Measurements from ENCODE around the gene CHAD.
"Not testable (repeated sequence)": the region's sequence is repeated elsewhere in the genome, so short reads cannot be mapped to it uniquely, and the experiment has no call there.

Gene CHAD

GRCh38 chr17:50452630-50453300 is 15.9 kb downstream of the CHAD start:
- no peak for DNase-seq

DNA sequence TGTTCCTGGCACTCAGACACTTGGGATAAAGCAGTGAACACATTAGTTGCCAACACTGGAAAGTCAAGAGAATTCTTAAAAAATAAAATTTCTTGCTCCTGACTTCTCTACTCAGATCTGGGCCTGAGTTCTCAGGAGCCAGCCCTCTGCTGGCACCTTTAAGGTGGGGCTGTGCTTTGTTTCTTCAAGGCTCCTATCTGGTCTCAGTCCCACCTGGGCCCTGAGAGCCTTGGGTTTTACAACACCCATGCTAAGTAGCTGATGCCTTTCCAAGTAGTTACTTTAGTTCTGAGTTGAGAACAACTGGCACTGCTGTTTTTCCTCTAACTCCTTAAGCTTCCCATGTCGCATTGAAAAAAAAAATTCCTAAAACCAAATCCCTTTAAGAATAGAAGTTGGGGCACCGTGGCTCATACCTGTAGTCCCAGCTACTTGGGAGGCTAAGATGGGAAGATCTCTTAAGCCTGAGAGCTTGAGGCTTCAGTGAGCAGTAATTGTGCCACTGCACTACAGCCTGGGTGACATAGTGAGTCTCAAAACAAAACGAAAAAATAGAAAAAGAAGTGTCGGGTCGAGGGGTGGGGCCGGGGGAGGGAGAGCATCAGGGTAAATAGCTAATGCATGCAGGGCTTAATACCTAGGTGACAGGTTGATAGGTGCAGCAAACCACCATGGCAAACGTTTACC is 16.6 kb downstream of the CHAD start:
- no peak for DNase-seq

GRCh38 chr17:50448643-50449042 is 20.0 kb downstream of the CHAD start:
- no peak for DNase-seq

- no peak for DNase-seq
Observed at GRCh38 chr17:50447870-50448595, 20.6 kb downstream of the CHAD start.

- no peak for DNase-seq
Observed at GRCh38 chr17:50445730-50446325, 22.9 kb downstream of the CHAD start.

GRCh38 chr17:50444841-50445715 is 23.6 kb downstream of the CHAD start:
- no peak for DNase-seq

GRCh38 chr17:50443505-50443974 is 25.1 kb downstream of the CHAD start:
- DNase-seq: no peak

DNA sequence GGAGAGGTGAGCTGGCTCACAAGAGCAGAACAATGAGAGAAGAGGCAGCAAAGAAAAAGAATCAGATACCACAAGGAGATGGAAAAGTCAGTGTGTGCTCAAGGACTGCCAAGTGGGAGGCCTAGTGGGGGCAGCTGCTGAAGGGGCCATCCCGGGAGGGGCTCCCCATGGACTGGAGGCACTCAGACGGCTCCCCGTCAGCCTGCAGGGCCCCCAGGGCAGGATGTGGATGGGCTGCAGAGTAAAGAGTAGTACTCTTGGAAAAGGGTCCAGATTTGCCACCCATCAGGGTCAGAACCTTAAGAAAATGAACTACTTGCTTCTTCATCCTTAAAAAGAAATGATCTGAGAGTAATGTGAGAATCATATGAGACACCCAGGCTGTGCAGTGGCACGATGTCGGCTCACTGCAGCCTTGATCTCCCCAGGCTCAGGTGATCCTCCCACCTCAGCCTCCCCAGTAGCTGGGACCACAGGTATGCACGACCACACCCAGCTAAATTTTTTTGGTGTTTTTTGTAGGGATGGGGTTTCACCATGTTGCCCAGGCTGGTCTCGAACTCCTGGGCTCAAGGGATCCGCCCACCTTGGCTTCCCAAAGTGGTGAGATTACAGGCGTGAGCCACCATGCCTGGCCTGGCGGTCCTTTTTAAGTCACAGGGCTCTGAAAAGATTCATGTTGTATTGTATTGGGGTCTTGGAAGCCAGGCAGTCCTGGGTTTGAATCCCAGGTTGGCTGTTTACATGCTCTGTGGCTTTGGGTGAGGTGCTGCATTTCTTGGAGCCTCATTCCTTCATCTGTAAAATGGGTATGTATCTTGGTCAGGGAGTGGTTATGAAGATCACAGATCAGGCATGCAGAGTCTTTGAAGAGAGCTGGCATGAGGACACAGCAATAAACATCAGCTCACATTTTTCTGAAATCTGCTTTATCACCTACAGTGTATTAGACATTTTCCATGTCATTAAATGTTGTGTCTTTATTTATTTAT is 27.5 kb downstream of the CHAD start:
- DNase-seq: no peak

DNA sequence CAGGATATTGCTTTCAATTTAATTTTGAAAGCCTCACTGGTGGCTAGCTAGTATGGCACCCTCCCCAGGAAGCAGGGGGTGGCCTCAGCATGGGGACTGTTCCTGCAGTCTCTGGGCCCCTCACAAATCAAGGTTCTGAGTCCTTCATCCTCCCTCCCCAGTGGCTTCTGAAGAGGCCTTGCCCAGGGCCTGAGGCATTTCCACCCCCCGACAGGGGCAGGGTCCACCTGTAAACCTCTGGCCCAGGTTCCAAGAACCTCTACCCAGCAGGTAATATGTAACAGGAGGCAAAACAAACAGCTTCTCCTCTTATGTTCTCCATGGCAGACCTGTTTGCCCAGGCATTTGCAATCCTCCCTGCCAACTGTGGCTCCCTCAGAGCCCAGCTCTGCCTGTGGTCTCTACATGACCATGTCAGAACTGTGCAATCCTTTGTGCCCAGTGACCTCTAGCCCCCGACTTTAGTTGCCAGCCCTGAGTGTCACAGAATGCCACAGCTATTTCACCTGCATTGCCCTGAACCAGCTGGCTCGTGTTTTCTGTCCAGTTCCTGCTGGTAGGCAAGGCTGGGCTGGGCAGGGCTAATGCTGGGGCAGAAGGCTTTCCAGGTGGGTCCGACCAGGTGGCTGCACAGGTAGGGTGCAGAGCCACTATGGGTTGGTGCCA is 28.4 kb downstream of the CHAD start:
- no peak for DNase-seq

DNA sequence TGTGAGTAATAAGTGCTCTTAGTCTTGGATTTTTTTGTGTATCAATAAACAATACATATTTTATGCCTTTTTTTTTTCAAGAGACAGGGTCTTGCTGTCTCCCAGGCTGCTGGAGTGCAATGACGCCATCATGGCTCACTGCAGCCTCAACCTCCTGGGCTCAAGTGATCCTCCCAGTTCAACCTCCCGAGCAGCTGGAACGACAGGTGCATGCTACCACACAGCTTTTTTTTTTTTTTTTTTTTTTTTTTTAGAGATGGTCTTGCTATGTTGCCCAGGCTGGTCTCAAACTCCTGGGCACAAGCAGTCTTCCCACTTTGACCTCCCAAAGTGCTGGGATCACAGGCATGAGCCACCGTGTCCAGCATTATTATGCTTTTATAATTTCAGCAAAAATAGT is 29.7 kb downstream of the CHAD start:
- no peak for DNase-seq

DNA sequence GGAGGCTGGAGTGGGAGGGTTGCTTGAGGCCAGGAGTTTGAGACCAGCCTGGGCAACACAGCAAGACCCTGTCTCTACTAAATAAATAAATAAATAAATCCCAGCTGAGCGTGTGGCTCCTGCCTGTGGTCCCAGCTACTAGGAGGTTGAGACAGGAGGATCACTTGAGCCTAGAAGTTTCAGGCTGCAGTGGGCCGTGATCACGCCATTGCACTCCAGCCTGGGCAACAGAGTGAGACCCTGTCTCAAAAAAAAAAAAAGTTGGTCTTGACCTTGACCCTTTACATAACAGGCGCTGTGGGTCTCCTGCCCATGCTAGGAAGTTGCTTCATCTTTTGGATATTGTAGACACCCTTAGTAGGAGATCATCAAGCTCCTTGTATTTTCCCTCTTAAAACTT is 31.3 kb downstream of the CHAD start:
- no peak for DNase-seq

- DNase-seq: no peak
Observed at GRCh38 chr17:50432125-50432762, 36.4 kb downstream of the CHAD start.

DNA sequence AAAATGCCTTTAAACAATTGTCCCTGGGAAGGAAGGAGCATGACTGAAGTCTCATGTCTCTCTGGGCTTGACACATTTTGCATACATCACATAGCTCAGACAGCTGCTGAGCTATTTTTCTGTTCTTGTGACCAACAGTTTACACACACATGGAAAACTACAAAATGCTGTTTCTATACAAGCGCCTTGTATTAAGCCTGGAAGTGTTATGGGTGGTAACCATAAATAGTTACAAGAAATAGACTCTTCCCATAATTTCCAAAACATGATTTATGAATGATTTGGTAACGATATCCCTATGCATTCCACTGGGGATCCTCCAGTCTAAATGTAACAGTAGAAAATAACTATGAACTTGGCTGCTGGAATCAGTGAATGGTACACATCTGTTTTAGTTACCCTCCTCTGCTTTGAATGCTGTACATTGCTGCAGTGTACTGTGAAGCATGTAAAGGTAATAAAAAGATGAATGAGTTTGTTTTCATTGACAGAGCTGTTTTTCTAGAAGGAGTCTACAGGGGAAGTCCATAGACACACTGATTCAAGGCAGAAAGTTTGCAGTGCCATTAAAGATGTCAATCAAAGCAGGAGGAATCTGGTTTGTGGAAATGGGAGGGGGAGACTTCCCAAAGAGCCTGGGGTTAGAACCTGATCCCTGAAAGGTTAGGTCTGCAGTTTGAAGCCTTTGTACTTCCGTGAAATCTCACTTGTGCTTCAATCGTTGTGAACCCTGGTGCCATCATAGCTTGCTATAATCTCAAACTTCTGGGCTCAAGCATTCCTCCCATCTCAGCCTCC is 37.7 kb downstream of the CHAD start:
- no peak for DNase-seq

DNA sequence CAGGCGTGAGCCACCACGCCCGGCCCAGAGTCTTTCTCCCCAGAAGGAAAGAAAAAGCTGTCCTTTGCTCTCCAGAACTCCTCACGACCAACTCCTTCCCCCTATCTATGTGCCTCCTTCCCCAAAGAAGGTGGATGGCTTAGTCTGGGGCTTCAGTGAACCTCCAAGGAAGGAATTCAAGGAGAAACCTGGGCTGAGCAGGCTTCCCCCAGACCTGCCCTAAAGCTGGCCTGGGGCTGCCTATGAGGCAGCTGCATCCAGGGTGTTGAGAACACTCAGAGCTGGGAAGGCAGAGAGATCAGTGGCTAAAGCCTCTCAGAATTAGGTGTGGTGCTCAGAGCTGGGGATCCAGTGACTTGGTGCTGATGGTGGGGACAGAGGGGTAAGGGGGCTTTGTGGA is 38.9 kb downstream of the CHAD start:
- DNase-seq: no peak

- no peak for DNase-seq
Observed at GRCh38 chr17:50428831-50429424, 39.8 kb downstream of the CHAD start.

GRCh38 chr17:50428126-50428525 is 40.6 kb downstream of the CHAD start:
- DNase-seq: not testable (repeated sequence)

DNA sequence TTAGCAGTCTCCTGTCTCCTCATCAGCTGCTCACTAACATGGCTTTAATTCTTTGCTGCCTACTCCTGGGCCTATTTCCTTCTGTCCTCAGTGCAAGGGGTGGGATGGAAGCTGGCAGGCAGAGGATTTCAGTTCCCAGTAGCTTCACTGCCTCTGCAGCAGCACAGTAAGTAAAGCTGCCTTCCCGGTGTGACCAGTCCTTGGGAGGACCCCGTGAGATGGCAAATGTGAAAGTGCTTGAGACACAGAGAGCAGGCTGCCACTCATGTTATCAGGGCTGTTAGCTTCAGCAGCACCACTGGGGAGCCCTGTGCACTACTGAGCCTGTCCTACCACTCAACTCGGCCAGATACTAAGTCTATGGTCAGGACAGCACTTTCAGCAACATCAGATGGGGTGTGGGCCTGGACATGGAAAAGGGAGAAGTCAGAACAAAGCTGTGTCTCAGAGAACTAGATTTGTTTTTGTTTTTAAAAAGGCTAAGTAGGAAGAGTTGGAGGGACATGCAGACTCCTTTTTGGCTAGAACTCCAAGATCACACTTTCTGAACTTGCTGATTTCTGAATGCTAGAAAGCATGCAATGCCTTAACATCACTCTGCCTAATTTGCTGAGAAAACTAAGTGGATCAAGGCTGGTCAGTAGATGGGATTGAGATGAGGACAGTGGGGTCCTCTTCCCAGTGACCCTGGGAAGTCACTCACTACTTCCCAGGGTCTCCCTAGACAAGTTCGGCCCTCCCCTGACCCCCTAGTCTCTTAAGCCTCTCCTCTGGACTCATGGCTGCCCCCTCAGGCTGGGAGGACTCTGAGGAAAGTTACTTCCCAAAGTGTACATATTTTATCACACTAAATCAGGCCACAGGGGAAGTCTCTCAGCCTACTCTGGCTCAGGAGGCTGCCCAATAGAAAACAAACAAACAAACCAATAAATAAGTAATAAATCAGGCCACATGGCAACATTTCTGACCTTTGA is 41.6 kb downstream of the CHAD start:
- DNase-seq: no peak

DNA sequence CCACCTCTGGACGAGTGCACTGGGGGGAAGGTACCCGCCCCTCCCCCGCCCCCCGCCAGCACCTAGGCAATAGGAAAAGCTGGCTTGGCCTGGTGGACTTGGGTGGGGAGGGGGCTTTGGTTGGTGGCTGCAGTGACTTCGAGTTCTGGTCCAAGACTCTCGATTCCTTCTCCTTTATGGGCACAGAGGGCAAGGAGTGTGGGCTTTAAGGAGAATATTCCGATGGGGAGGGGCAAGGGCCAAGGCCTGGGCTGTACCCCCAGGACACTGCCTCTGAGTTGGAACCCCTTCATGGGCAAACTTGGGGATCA is 42.3 kb downstream of the CHAD start:
- DNase-seq: no peak
